GM23338 (cell line): ENCODE data around the gene FAM110A. TPM values are rescaled to one million over a fixed set of nuclear protein-coding genes. Genes with fewer than 3 reads are reported as not detected.

ENCODE experiments used
- ATAC-seq: fragments of 200-7000 bp; cut with Tn5 transposase; 3 replicates; pipeline ENCODE4 v1.9.1; 2020
- DNase-seq: peaks from one replicate; pipeline ENCODE4 v3.0.0-alpha.2; 2015; ENCODE audit warnings: low spot score
- H2AFZ ChIP-seq: fragments of 200-600 bp; sonication (generic); 2 replicates; pipeline ENCODE4 v1.8.0; 2016; ENCODE audit warnings: antibody characterized with exemption, mild to moderate bottlenecking, moderate library complexity
- H3F3A ChIP-seq: fragments of 200-600 bp; sonication (generic); replicated peaks from 2 replicates; pipeline ENCODE4 v1.8.0; 2017; ENCODE audit warnings: antibody characterized with exemption, mixed run types, low read depth
- H3K27ac ChIP-seq: fragments of 200-600 bp; sonication (generic); 2 replicates; pipeline ENCODE4 v1.6.1; 2016; ENCODE audit warnings: low read depth
- H3K27me3 ChIP-seq: fragments of 200-600 bp; sonication (generic); 2 replicates; pipeline ENCODE4 v1.8.0; 2016; ENCODE audit warnings: mild to moderate bottlenecking, mixed run types, moderate library complexity; ENCODE audit not compliant: insufficient read depth
- H3K36me3 ChIP-seq: fragments of 200-600 bp; sonication (generic); 2 replicates; pipeline ENCODE4 v1.8.0; 2016; ENCODE audit warnings: mild to moderate bottlenecking; ENCODE audit not compliant: insufficient read depth
- H3K4me1 ChIP-seq: fragments of 200-600 bp; sonication (generic); 2 replicates; pipeline ENCODE4 v1.8.0; 2016; ENCODE audit warnings: mild to moderate bottlenecking, moderate library complexity; ENCODE audit not compliant: insufficient read depth
- H3K4me2 ChIP-seq: fragments of 200-600 bp; sonication (generic); 2 replicates; pipeline ENCODE4 v1.7.1; 2017; ENCODE audit warnings: mixed run types
- H3K4me3 ChIP-seq: fragments of 200-600 bp; sonication (generic); 2 replicates; pipeline ENCODE4 v1.6.1; 2016; ENCODE audit warnings: mixed run types
- H3K79me2 ChIP-seq: fragments of 200-600 bp; sonication (generic); replicated peaks from 2 replicates; pipeline ENCODE4 v1.8.0; 2017; ENCODE audit warnings: mild to moderate bottlenecking; ENCODE audit not compliant: insufficient read depth
- H3K9me2 ChIP-seq: fragments of 200-600 bp; sonication (generic); 2 replicates; pipeline ENCODE4 v1.8.0; 2017; ENCODE audit not compliant: insufficient read depth
- H4K20me1 ChIP-seq: fragments of 200-600 bp; sonication (generic); replicated peaks from 2 replicates; pipeline ENCODE4 v1.8.0; 2017; ENCODE audit warnings: mild to moderate bottlenecking; ENCODE audit not compliant: insufficient read depth
- H3K27ac Mint-ChIP-seq: 2 replicates; pipeline ENCODE4 v1.8.0; 2020; ENCODE audit warnings: inconsistent platforms, mild to moderate bottlenecking, moderate library complexity, mixed read lengths
- H3K27me3 Mint-ChIP-seq: 3 replicates; pipeline ENCODE4 v1.8.0; 2022; ENCODE audit warnings: low read depth, mild to moderate bottlenecking, moderate library complexity, mixed read lengths, inconsistent platforms; ENCODE audit not compliant: insufficient read depth, poor library complexity
- H3K36me3 Mint-ChIP-seq: 3 replicates; pipeline ENCODE4 v1.8.0; 2021; ENCODE audit warnings: low read depth, mild to moderate bottlenecking, inconsistent platforms, moderate library complexity, mixed read lengths
- H3K4me1 Mint-ChIP-seq: 3 replicates; pipeline ENCODE4 v1.8.0; 2020; ENCODE audit warnings: mild to moderate bottlenecking, inconsistent platforms, mixed read lengths
- H3K4me3 Mint-ChIP-seq: 3 replicates; pipeline ENCODE4 v1.8.0; 2021; ENCODE audit warnings: moderate library complexity, mild to moderate bottlenecking, inconsistent platforms, mixed read lengths
- H3K9me3 Mint-ChIP-seq: 3 replicates; pipeline ENCODE4 v1.8.0; 2020; ENCODE audit warnings: moderate library complexity, mild to moderate bottlenecking, inconsistent platforms, mixed read lengths
- CREB1 ChIP-seq: fragments of 250-450 bp; sonication (Bioruptor Pico); IDR thresholded peaks from 2 replicates; pipeline ENCODE4 v1.5.0; 2020; ENCODE audit warnings: low read depth, mild to moderate bottlenecking, moderate library complexity
- CTCF ChIP-seq, 2 experiments: fragments of 200-600 bp in 1 of 2; sonication (generic) in 1 of 2; conservative IDR thresholded peaks; 2 replicates each; pipeline versions ENCODE4 v1.5.1 to v1.6.1; 2016 to 2017; ENCODE audit warnings: antibody characterized with exemption in 2 of 2, low read depth in 2 of 2, mild to moderate bottlenecking in 2 of 2, moderate library complexity in 1 of 2
- EZH2 ChIP-seq: fragments of 200-600 bp; sonication (generic); IDR thresholded peaks from one replicate; pipeline ENCODE4 v1.8.0; 2017; ENCODE audit warnings: antibody characterized with exemption, mild to moderate bottlenecking, low read depth; ENCODE audit not compliant: unreplicated experiment
- EZH2phosphoT487 ChIP-seq: fragments of 200-600 bp; sonication (generic); IDR thresholded peaks from one replicate; pipeline ENCODE4 v1.8.1; 2018; ENCODE audit warnings: antibody characterized with exemption; ENCODE audit not compliant: unreplicated experiment
- JUNB ChIP-seq: IDR thresholded peaks from one replicate; pipeline ENCODE4 v1.6.1; 2016; ENCODE audit warnings: antibody characterized with exemption; ENCODE audit not compliant: unreplicated experiment
- NANOG ChIP-seq: IDR thresholded peaks from 2 replicates; pipeline ENCODE4 v1.6.1; 2016; ENCODE audit warnings: antibody characterized with exemption, borderline replicate concordance
- POLR2AphosphoS5 ChIP-seq: IDR thresholded peaks from 2 replicates; pipeline ENCODE4 v1.6.1; 2016; ENCODE audit warnings: antibody characterized with exemption, low read depth
- STAT1 ChIP-seq: IDR thresholded peaks from one replicate; pipeline ENCODE4 v1.6.1; 2016; ENCODE audit warnings: antibody characterized with exemption; ENCODE audit not compliant: unreplicated experiment
- ZNF114 ChIP-seq: fragments of 250-450 bp; sonication (Bioruptor Pico); IDR thresholded peaks from 2 replicates; pipeline ENCODE4 v1.5.0; 2020; ENCODE audit warnings: mild to moderate bottlenecking, moderate library complexity
- ZNF331 ChIP-seq: fragments of 250-450 bp; sonication (Bioruptor Pico); IDR thresholded peaks from 2 replicates; pipeline ENCODE4 v1.5.0; 2020; ENCODE audit warnings: low read depth, mild to moderate bottlenecking, moderate library complexity
- ZNF462 ChIP-seq: fragments of 250-450 bp; sonication (Bioruptor Pico); IDR thresholded peaks from 2 replicates; pipeline ENCODE4 v1.5.0; 2020; ENCODE audit warnings: mild to moderate bottlenecking, moderate library complexity
- polyA plus RNA-seq: library from polyadenylated mRNA; unstranded; fragments of >200 nt; fragmentation: Nextera tagmentation; extraction: Ambion mirVana; gene quantifications from 2 replicates; pipeline ENCODE4 v1.2.1, GENCODE V29; 2016
- total RNA-seq: library from RNA; depleted of rRNA; stranded (reverse); fragments of >200 nt; shearing (Covaris generic); gene quantifications from 2 replicates; pipeline ENCODE4 v1.2.3, GENCODE V29; 2014
- TF ChIP-seq, protein P1 (sequence below): IDR thresholded peaks from 2 replicates; pipeline ENCODE4 v1.6.1; 2016; ENCODE audit warnings: antibody characterized with exemption
- TF ChIP-seq, protein P2 (sequence below): IDR thresholded peaks from one replicate; pipeline ENCODE4 v1.6.1; 2018; ENCODE audit warnings: antibody characterized with exemption; ENCODE audit not compliant: unreplicated experiment

The FAM110A gene
- total and polyA plus RNA-seq, 2 experiments from 2014 or later: 10.7 to 13.7 TPM

DNA sequence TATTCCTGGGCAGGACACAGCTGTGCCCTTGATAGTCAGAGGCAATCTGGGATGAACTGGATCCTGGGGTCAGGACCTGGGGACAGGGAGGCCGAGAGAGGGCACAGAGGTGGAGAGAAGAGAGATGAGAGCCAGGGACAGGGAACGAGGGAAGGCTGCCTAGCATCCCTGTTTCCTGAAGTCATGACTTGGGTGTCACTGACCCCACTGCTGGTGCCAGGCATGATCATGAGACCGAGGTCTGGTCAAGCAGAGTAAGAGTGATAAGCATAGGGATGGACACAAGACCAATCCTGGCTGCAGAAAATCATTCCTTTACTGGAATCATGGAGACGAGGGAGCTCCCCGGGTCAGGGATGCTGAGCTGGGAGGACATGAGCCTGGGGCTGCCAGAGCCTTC is 36.1 kb downstream of the FAM110A start:
- TF ChIP-seq NANOG: no peak
- TF ChIP-seq ZNF114: no peak
- no peak for TF ChIP-seq EZH2phosphoT487
- TF ChIP-seq, protein P1, sequence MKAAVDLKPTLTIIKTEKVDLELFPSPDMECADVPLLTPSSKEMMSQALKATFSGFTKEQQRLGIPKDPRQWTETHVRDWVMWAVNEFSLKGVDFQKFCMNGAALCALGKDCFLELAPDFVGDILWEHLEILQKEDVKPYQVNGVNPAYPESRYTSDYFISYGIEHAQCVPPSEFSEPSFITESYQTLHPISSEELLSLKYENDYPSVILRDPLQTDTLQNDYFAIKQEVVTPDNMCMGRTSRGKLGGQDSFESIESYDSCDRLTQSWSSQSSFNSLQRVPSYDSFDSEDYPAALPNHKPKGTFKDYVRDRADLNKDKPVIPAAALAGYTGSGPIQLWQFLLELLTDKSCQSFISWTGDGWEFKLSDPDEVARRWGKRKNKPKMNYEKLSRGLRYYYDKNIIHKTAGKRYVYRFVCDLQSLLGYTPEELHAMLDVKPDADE: no peak
- TF ChIP-seq STAT1: no peak
- TF ChIP-seq, protein P2, sequence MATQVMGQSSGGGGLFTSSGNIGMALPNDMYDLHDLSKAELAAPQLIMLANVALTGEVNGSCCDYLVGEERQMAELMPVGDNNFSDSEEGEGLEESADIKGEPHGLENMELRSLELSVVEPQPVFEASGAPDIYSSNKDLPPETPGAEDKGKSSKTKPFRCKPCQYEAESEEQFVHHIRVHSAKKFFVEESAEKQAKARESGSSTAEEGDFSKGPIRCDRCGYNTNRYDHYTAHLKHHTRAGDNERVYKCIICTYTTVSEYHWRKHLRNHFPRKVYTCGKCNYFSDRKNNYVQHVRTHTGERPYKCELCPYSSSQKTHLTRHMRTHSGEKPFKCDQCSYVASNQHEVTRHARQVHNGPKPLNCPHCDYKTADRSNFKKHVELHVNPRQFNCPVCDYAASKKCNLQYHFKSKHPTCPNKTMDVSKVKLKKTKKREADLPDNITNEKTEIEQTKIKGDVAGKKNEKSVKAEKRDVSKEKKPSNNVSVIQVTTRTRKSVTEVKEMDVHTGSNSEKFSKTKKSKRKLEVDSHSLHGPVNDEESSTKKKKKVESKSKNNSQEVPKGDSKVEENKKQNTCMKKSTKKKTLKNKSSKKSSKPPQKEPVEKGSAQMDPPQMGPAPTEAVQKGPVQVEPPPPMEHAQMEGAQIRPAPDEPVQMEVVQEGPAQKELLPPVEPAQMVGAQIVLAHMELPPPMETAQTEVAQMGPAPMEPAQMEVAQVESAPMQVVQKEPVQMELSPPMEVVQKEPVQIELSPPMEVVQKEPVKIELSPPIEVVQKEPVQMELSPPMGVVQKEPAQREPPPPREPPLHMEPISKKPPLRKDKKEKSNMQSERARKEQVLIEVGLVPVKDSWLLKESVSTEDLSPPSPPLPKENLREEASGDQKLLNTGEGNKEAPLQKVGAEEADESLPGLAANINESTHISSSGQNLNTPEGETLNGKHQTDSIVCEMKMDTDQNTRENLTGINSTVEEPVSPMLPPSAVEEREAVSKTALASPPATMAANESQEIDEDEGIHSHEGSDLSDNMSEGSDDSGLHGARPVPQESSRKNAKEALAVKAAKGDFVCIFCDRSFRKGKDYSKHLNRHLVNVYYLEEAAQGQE: no peak
- no peak for TF ChIP-seq CTCF (conservative IDR thresholded peaks at IDR 0.05; ENCODE audit: low read depth in 2 of 2)
- no peak for TF ChIP-seq JUNB
- TF ChIP-seq CREB1: no peak
- no peak for TF ChIP-seq ZNF462 (CRISPR knock-in tag)
- TF ChIP-seq ZNF331 (CRISPR knock-in tag): no peak
- no peak for TF ChIP-seq EZH2
- TF ChIP-seq POLR2AphosphoS5: no peak
- DNase-seq: no peak
- Histone ChIP-seq H3K4me2 (no peak overlapping the region), H3K79me2 (no peaks in the 10 kb centered on the region), H3K9me2 (no peaks in the 10 kb centered on the region), H4K20me1 (no peaks in the 10 kb centered on the region), H2AFZ (no peak overlapping the region), H3F3A (no peaks in the 10 kb centered on the region), H3K4me1 (no peaks in the 10 kb centered on the region), H3K36me3 (no peaks in the 10 kb centered on the region), H3K27me3 (no peaks in the 10 kb centered on the region), H3K27ac (no peak overlapping the region), H3K4me3 (no peak overlapping the region)
- Mint-ChIP-seq H3K4me3 (no peak overlapping the region), H3K9me3 (no peaks in the 10 kb centered on the region; the same call in 1 of the 3 replicates), H3K4me1 (peaks cover 9% of the 10 kb centered on the region), H3K36me3 (no peaks in the 10 kb centered on the region), H3K27me3 (peaks cover 3% of the 10 kb centered on the region), H3K27ac (peak overlapping the region; percentile 35; the same call in 1 of the 2 replicates)
- ATAC-seq: no peak
